GM12801 (cell line): Measurements from ENCODE around the gene THAP4.

Experiments used
- CTCF ChIP-seq: IDR thresholded peaks from one replicate; pipeline ENCODE4 v1.5.1; 2011; ENCODE audit warnings: control low read depth; ENCODE audit not compliant: insufficient read length; ENCODE audit errors: extremely low read depth

Gene THAP4

GRCh38 chr2:241551998-241552737 is 84.8 kb downstream of the THAP4 start:
- no peak for TF ChIP-seq CTCF

DNA sequence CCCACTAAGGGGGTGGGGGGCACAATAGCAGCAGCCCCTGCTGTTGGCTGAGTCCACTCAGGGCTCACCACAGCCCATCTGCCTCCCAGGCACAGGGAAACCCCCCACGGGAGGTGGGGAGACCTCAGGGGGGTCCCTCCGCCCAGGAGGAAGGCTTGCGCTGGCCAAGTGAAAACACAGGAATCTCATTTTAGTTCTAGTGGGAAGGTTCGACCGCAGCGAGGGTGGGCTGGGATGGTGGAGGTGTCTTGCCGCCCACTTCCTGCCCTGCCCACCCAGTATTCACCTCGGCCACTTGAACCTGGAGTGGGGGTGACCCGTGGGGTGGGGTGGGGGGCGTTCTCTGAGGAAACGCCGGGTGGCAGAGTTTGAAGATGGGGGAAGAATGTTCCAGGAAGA is 85.4 kb downstream of the THAP4 start:
- no peak for TF ChIP-seq CTCF

- TF ChIP-seq CTCF: no peak
These were observed 86.1 kb downstream of the THAP4 start for GRCh38 chr2:241550616-241551580.

DNA sequence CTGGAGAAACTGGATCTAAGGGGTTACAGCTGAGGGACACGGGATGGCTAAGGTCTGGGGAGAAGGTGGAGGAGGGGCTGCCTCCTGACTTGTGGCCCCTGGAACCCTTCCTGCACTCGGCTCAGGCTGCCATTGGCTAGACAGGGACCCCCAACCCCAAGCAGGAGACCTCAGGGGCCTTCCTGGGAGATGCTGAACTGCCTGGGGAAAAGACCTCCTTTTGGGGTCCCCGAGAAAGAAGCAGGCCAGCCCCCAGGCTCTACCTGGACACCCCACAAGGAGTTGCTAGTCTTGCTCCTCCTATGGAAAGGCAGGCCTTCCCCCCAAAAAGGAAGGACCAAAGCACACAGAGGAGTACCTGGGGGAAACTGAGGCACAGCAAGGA is 88.5 kb downstream of the THAP4 start:
- no peak for TF ChIP-seq CTCF

DNA sequence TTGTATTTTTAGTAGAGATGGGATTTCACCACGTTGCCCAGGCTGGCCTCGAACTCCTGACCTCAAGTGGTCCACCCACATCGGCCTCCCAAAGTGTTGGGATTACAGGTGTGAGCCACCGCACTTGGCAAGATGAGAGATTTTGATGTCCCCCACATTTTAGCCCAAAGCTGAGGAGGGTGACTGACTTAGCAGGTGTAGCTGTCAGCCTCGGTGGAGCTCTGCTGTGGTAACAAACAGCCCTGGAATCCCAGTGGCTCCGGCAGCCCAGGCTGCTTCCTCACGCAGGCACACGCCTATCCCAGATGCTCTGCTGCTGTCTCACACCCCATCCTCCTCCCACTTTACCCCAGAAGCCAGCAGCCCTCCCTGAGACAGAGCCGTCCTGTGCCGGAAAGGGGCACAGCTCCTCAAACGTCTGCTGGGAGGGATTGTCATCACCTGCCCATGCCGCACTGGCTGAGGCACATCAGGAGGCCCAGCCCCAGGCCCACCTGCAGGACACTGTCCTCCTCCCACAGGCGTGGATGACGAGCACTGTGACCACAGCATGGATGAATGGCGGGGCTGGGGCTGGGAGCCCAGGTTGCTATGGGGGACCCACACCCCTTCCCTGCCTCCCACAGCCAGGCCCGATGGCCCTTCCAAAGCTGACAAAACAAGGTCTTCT is 89.0 kb downstream of the THAP4 start:
- TF ChIP-seq CTCF: no peak

GRCh38 chr2:241546771-241547498 is 90.0 kb downstream of the THAP4 start:
- no peak for TF ChIP-seq CTCF
